ENCODE measurements around the gene GRAMD2B.

GRCh38 chr5:126508251-126508961, 85.2 kb downstream of the GRAMD2B start:
- TF ChIP-seq TAF1 (IDR thresholded peaks at IDR 0.05; ENCODE audit: borderline replicate concordance, low read depth, low read length) (no peak), POLR2A (IDR thresholded peaks at IDR 0.05; ENCODE audit: low read depth, low read length) (no peak)
